Tibial nerve (tissue), 3 donors: ENCODE measurements around the gene VENTX.
"Not testable (repeated sequence)": the region's sequence is repeated elsewhere in the genome, so short reads cannot be mapped to it uniquely, and the experiment has no call there.

ENCODE experiments used
- POLR2A ChIP-seq, 2 donors: fragments of 450-650 bp; IDR thresholded peaks; one replicate each; pipeline ENCODE4 v1.6.1; 2017; ENCODE audit warnings: antibody characterized with exemption in 2 of 2, mild to moderate bottlenecking in 2 of 2, moderate library complexity in 2 of 2
- TF ChIP-seq, protein P1 (sequence below), 5 experiments: fragments of 200-600 bp in 3 of 5; fragments of 450-650 bp in 2 of 5; sonication (generic) in 3 of 5; IDR thresholded peaks; one replicate each; pipeline ENCODE4 v1.5.1; 2016 to 2019; ENCODE audit warnings: antibody characterized with exemption in 5 of 5, mild to moderate bottlenecking in 3 of 5, moderate library complexity in 2 of 5

DNA sequence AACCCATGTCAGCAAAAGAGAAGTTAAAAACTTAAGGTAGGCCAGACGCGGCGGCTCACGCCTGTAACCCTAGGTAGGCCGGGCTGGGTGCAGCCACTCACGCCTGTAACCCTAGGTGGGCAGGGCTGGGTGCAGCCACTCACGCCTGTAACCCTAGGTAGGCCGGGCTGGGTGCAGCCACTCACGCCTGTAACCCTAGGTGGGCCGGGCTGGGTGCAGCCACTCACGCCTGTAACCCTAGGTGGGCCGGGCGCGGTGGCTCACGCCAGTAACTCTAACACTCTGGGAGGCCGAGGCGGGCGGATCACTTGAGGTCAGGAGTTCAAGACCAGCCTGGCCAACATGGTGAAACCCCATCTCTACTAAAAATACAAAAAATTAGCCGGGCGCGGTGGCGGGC is 15.9 kb upstream of the VENTX start:
- TF ChIP-seq, protein P1, sequence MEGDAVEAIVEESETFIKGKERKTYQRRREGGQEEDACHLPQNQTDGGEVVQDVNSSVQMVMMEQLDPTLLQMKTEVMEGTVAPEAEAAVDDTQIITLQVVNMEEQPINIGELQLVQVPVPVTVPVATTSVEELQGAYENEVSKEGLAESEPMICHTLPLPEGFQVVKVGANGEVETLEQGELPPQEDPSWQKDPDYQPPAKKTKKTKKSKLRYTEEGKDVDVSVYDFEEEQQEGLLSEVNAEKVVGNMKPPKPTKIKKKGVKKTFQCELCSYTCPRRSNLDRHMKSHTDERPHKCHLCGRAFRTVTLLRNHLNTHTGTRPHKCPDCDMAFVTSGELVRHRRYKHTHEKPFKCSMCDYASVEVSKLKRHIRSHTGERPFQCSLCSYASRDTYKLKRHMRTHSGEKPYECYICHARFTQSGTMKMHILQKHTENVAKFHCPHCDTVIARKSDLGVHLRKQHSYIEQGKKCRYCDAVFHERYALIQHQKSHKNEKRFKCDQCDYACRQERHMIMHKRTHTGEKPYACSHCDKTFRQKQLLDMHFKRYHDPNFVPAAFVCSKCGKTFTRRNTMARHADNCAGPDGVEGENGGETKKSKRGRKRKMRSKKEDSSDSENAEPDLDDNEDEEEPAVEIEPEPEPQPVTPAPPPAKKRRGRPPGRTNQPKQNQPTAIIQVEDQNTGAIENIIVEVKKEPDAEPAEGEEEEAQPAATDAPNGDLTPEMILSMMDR (IDR thresholded peaks at IDR 0.05) = not testable (repeated sequence)
- TF ChIP-seq POLR2A (IDR thresholded peaks at IDR 0.05) = not testable (repeated sequence)
